GM19351 (cell line): Measurements from ENCODE around the gene PRRT2.
"Not testable (repeated sequence)": the region's sequence is repeated elsewhere in the genome, so short reads cannot be mapped to it uniquely, and the experiment has no call there.

Experiments
- ATAC-seq: cut with Tn5 transposase; IDR thresholded peaks from one replicate; pipeline ENCODE4 v1.9.1; 2021; ENCODE audit warnings: mild to moderate bottlenecking, moderate library complexity; ENCODE audit not compliant: unreplicated experiment

PRRT2 gene

DNA sequence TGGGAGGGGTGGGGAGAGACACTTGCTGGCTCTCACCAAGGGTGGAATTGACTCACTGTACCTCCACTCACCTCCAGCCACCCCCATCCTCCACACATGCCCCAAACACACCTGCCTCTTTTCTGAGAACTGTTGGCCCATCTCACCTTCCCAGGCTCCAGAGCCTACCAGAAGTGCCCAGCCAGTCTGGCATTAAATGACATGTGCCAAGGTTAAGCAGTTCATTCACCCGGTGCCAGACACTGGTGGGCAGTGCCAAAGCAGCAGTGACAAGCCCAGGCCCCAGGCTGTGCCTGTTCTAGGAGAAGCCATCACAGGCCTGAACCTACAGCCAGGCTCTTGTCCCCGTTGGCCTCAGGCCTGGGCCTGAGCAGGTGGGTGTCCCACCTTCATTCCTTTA lies 19.5 kb downstream of the PRRT2 start:
- no peak for ATAC-seq

GRCh38 chr16:29833219-29833618 lies 21.2 kb downstream of the PRRT2 start:
- ATAC-seq, result not testable (repeated sequence)

- no peak for ATAC-seq
These were observed 22.1 kb downstream of the PRRT2 start for GRCh38 chr16:29834079-29834478.

GRCh38 chr16:29835926-29836325 lies 23.9 kb downstream of the PRRT2 start:
- ATAC-seq, result no peak

GRCh38 chr16:29836623-29837022 lies 24.6 kb downstream of the PRRT2 start:
- ATAC-seq, result no peak

DNA sequence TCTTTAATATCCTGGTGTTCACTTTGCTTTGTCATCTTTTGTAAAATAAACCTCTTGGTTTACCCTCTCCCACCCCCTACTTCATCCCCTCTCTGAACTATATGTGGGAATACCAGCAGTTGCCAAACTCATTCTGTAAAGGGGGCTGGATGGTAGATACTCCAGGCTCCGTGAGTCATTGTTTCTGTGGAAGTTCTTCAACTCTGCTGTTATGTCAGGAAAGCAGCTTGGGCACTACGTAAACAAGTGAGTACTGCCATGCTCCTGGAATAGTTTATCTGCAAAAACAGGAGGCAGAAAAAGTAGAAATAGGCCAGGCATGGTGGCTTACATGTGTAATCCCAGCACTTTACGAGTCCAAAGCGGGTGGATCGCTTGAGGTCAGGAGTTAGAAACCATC lies 25.8 kb downstream of the PRRT2 start:
- ATAC-seq, result no peak

GRCh38 chr16:29839822-29840221 lies 27.8 kb downstream of the PRRT2 start:
- ATAC-seq, result no peak

DNA sequence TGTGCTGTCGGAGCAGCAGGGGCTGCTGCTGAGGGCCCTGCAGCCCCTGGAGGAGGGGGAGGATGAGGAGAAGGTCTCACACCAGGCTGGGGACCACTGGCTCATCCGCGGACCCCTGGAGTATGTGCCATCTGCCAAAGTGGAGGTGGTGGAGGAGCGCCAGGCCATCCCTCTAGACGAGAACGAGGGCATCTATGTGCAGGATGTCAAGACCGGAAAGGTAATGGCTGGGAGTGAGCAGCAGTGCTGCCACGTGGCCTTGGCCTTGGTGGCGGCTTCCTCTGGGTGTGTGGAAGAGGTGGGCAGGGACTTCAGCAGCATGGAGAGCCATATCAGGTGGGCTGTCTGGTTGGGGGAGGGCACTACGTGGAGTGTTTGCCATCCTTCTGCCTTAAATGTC lies 28.2 kb downstream of the PRRT2 start:
- ATAC-seq, result no peak

DNA sequence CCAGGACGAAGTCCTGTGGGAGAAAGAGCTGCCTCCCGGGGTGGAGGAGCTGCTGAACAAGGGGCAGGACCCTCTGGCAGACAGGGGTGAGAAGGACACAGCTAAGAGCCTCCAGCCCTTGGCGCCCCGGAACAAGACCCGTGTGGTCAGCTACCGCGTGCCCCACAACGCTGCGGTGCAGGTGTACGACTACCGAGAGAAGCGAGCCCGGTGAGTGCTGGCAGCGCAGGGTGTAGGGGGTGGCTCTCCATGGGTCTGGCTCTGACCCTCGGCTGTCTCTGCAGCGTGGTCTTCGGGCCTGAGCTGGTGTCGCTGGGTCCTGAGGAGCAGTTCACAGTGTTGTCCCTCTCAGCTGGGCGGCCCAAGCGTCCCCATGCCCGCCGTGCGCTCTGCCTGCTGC lies 29.6 kb downstream of the PRRT2 start:
- no peak for ATAC-seq

- ATAC-seq, result no peak
These were observed 30.8 kb downstream of the PRRT2 start for GRCh38 chr16:29842732-29843346.

GRCh38 chr16:29843931-29844330 lies 31.9 kb downstream of the PRRT2 start:
- ATAC-seq, result no peak

GRCh38 chr16:29844575-29845331 lies 32.8 kb downstream of the PRRT2 start:
- no peak for ATAC-seq

GRCh38 chr16:29845656-29846055 lies 33.7 kb downstream of the PRRT2 start:
- ATAC-seq, result no peak

GRCh38 chr16:29848420-29849297 lies 36.7 kb downstream of the PRRT2 start:
- no peak for ATAC-seq

DNA sequence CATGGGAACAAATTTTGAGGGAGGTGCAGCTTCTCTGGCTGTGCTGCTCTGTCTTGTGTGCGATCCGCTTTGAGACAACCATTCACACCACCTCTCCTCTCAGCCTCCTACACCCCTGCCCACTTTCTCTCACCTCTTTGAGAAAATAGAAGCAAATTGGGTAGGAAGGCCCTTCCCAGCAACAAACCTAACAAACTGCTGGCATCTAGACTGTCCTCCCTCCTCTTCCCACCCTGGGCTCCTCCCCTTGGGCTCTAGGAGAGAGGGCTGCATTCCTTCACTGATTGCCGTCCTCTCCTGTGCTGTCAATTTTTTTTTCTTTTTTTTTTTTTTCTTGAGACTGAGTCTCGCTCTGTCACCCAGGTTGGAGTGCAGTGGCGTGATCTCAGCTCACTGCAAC lies 37.5 kb downstream of the PRRT2 start:
- ATAC-seq, result no peak

DNA sequence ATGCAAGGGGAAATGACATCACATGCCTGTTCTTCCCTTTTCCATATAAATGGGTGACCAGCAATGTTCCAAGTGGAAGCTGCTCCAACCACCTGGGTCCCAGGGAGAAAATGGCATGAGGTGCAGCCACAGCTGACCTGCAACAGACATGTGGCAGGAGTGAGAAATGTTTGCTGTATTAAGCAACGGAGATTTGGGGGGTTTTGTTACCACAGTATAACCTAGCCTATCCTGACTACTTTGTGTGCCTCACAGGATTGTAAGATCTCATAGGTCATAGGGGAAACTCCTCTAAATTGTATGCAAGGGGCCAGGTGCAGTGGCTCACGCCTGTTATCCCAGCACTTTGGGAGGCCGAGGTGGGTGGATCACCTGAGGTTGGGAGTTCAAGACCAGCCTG lies 39.0 kb downstream of the PRRT2 start:
- ATAC-seq, result no peak

- no peak for ATAC-seq
These were observed 40.7 kb downstream of the PRRT2 start for GRCh38 chr16:29852654-29853053.

DNA sequence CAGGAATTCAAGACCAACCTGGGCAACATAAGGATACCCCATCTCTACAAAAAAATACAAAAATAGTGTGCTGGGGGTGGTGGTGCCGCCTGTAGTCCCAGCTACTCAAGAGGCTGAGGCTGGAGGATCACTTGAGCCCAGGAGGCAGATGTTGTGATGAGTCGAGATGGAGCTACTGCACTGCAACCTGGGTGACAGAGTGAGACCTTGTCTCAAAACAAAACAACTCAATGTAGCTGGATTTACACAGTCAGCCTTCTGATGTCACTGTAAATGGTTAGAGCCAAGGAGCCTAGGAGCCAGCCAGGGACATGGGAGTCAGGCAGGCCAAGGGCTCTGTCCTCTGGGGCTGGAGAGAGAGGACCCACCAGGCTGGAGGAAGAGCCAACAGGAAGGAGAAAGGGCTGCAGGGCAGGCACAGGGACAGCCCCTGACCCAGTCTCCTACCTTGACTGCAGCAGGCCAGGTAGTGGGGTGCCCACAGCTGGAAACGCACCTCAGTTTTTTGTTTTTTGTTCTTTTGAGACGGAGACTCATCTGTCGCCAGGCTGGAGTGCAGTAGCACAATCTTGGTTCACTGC lies 42.6 kb downstream of the PRRT2 start:
- ATAC-seq, result no peak

DNA sequence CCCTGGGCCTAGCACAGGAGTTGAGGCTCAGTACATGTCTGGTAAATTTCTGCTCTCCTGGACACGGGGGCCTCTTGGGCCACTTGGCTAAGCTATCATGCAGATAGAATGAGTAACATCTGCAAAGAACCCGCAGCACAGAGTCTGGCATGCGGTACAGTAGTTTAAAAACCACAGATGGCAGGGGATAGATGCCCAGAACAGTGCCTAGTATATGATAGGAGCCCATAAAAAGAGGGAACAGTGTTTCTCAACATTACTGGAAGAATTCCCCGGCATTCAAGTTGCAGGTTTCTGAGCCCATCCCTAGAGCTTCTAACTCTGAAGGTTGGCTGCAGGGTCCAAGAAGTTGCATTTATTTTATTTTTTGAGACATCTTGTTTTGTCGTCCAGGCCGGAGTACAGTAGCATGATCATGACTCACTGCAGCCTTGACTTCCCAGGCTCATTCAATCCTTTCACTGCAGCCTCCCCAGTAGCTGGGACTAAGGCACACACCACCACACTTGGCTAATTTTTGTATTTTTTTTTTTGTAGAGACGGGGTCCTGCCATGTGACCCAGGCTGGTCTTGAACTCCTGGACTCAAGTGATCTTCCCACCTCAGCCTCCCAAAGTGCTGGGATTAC lies 45.3 kb downstream of the PRRT2 start:
- ATAC-seq, result no peak

- ATAC-seq, result no peak
These were observed 46.3 kb downstream of the PRRT2 start for GRCh38 chr16:29858149-29858849.
